22Rv1 (cell line): ENCODE results near the gene CXCL12.

Experiments
- H3K27ac ChIP-seq: fragments of 450-650 bp; 2 replicates; pipeline ENCODE4 v1.5.1; 2017
- CTCF ChIP-seq: fragments of 450-650 bp; IDR thresholded peaks from 2 replicates; pipeline ENCODE4 v1.5.1; 2017; ENCODE audit warnings: mild to moderate bottlenecking
- ZFX ChIP-seq: fragments of 450-650 bp; IDR thresholded peaks from 2 replicates; pipeline ENCODE4 v1.6.1; 2017; ENCODE audit warnings: antibody characterized with exemption, borderline replicate concordance

The CXCL12 gene

DNA sequence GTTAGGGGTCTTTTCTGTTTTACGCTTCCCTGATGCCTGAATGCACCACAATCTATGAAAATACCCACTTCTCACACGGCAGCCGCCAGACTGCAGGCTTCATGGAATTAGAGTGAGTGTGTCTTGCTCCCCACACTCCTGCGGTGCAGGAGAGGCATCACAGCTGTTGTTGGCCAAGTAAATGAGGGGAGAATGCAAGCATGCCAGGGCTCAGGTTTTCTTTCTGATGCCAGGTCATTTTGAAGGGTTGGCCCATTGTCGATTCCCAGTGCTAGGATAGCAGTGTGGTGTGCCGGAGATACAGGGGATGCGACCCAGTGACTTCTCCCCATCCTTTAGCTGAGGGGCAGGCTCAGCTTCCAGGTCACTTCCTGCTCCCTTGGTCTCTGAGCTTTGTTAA is 16.3 kb downstream of the CXCL12 start:
- no peak for TF ChIP-seq ZFX
- no peak for TF ChIP-seq CTCF
- H3K27ac ChIP-seq: no peak overlapping the region

GRCh38 chr10:44366941-44367630 is 17.8 kb downstream of the CXCL12 start:
- TF ChIP-seq ZFX (no peak), CTCF (no peak)
- H3K27ac ChIP-seq: no peak overlapping the region

- no peak overlapping the region for H3K27ac ChIP-seq
- TF ChIP-seq CTCF (no peak), ZFX (no peak)
These were observed 20.3 kb downstream of the CXCL12 start for GRCh38 chr10:44364566-44364965.

- no peak for TF ChIP-seq CTCF
- no peak for TF ChIP-seq ZFX
- H3K27ac ChIP-seq: no peak overlapping the region
These were observed 21.2 kb downstream of the CXCL12 start for GRCh38 chr10:44363716-44364115.

- no peak for TF ChIP-seq CTCF
- no peak for TF ChIP-seq ZFX
- no peak overlapping the region for H3K27ac ChIP-seq
These were observed 21.8 kb downstream of the CXCL12 start for GRCh38 chr10:44362866-44363711.

GRCh38 chr10:44361109-44361508 is 23.8 kb downstream of the CXCL12 start:
- TF ChIP-seq ZFX: no peak
- no peak for TF ChIP-seq CTCF
- no peak overlapping the region for H3K27ac ChIP-seq
